ENCODE results near the gene HTRA3. TPM values are rescaled to one million over a fixed set of nuclear protein-coding genes. Genes with fewer than 3 reads are reported as not detected.

The HTRA3 gene
- total and polyA plus RNA-seq, 4 donors, result 0.36 to 1.2 (median 1.1) TPM

GRCh38 chr4:8341691-8342090 is 72.1 kb downstream of the HTRA3 start:
- 93% methylated on average over 10 of the region's 10 CpGs for WGBS
- no peak for TF ChIP-seq ZBTB33 (IDR thresholded peaks at IDR 0.05)
- Histone ChIP-seq H3K4me1 (ENCODE audit: control insufficient read depth in 4 of 4, insufficient read depth in 4 of 4, low read length in 3 of 4) (no peaks in the 10 kb centered on the region), H3K9ac (ENCODE audit: low read depth in 1 of 2, low read length in 2 of 2) (no peak overlapping the region), H3K4me3 (ENCODE audit: low read depth in 1 of 3, low read length in 3 of 3) (no peak overlapping the region), H3K27me3 (ENCODE audit: control insufficient read depth in 4 of 4, insufficient read depth in 4 of 4, low read length in 3 of 4) (no peaks in the 10 kb centered on the region), H3K36me3 (ENCODE audit: control insufficient read depth in 4 of 4, insufficient read depth in 3 of 4, low read depth in 1 of 4, low read length in 3 of 4) (no peaks in the 10 kb centered on the region), H3K27ac (ENCODE audit: low read depth in 1 of 2, low read length in 2 of 2) (no peak overlapping the region), H3K9me3 (ENCODE audit: control insufficient read depth in 4 of 4, low read length in 3 of 4) (no peaks in the 10 kb centered on the region)
- no peak for DNase-seq (ENCODE audit: low spot score)

GRCh38 chr4:8342651-8343261 is 73.2 kb downstream of the HTRA3 start:
- 89% methylated on average over 16 of the region's 16 CpGs for WGBS
- TF ChIP-seq FOXA2 (IDR thresholded peaks at IDR 0.05) (no peak), ZBTB33 (IDR thresholded peaks at IDR 0.05) (no peak), EGR1 (IDR thresholded peaks at IDR 0.05; ENCODE audit: low read depth in 2 of 2) (no peak), RXRA (IDR thresholded peaks at IDR 0.05) (no peak), NR2F2 (IDR thresholded peaks at IDR 0.05) (no peak), ATF3 (IDR thresholded peaks at IDR 0.05) (no peak), HNF4G (IDR thresholded peaks at IDR 0.05) (no peak), CTCF (IDR thresholded peaks at IDR 0.05; ENCODE audit: low read depth, low read length, missing input control) (no peak), MAX (IDR thresholded peaks at IDR 0.05) (no peak), GABPA (IDR thresholded peaks at IDR 0.05 in 1 of 2, conservative IDR thresholded peaks at IDR 0.05 in 1 of 2) (no peak), HNF4A (conservative IDR thresholded peaks at IDR 0.05) (no peak), SP1 (IDR thresholded peaks at IDR 0.05) (no peak), JUND (IDR thresholded peaks at IDR 0.05) (no peak), TAF1 (conservative IDR thresholded peaks at IDR 0.05) (no peak), YY1 (IDR thresholded peaks at IDR 0.05) (no peak)
- H3K9me3 ChIP-seq (ENCODE audit: control insufficient read depth in 4 of 4, low read length in 3 of 4), result no peaks in the 10 kb centered on the region
- H3K9ac ChIP-seq (ENCODE audit: low read depth in 1 of 2, low read length in 2 of 2), result no peak overlapping the region
- no peaks in the 10 kb centered on the region for H3K4me1 ChIP-seq (ENCODE audit: control insufficient read depth in 4 of 4, insufficient read depth in 4 of 4, low read length in 3 of 4)
- H3K4me3 ChIP-seq (ENCODE audit: low read depth in 1 of 3, low read length in 3 of 3), result no peak overlapping the region
- no peak for DNase-seq (ENCODE audit: low spot score)
- H3K36me3 ChIP-seq (ENCODE audit: control insufficient read depth in 4 of 4, insufficient read depth in 3 of 4, low read depth in 1 of 4, low read length in 3 of 4), result no peaks in the 10 kb centered on the region
- no peaks in the 10 kb centered on the region for H3K27me3 ChIP-seq (ENCODE audit: control insufficient read depth in 4 of 4, insufficient read depth in 4 of 4, low read length in 3 of 4)
- no peak overlapping the region for H3K27ac ChIP-seq (ENCODE audit: low read depth in 1 of 2, low read length in 2 of 2)

All from liver (tissue), 9 donors.